Pulmonary artery endothelial cell (primary cell): ENCODE data around the gene MEPE. TPM values are rescaled to one million over a fixed set of nuclear protein-coding genes. Genes with fewer than 3 reads are reported as not detected.
"Not testable (repeated sequence)": the region's sequence is repeated elsewhere in the genome, so short reads cannot be mapped to it uniquely, and the experiment has no call there.

Experiments
- DNase-seq: peaks from one replicate; pipeline ENCODE4 v3.0.0-alpha.2; 2011; ENCODE audit warnings: low read depth, low spot score
- total RNA-seq: library from RNA; depleted of rRNA; stranded (reverse); fragments of >200 nt; gene quantifications from 2 replicates; pipeline ENCODE4 v1.2.3, GENCODE V29; 2014

The MEPE gene
- total RNA-seq, 1 donor from 2014 or later = not detected

DNA sequence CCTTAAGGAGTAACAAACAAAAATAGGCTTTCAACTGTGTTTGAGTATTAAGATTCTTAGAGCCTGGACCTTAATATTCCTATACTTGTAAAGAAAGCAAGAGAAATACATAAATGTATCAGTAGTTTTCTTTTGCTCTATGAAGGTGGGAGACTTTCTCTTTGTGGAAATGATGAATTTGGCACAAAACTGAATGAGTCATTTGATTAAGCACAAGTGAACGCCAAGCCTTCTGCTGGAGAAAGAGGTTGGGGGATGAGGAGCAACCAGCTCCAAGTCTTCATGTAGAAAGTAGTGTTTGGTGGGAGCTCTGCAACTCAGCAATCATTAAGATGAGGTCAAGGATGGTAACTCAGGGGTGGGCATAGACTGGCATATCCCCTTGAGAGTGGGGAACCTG, 49.6 kb downstream of the MEPE start:
- no peak for DNase-seq

GRCh38 chr4:87882861-87883260, 50.1 kb downstream of the MEPE start:
- no peak for DNase-seq

DNA sequence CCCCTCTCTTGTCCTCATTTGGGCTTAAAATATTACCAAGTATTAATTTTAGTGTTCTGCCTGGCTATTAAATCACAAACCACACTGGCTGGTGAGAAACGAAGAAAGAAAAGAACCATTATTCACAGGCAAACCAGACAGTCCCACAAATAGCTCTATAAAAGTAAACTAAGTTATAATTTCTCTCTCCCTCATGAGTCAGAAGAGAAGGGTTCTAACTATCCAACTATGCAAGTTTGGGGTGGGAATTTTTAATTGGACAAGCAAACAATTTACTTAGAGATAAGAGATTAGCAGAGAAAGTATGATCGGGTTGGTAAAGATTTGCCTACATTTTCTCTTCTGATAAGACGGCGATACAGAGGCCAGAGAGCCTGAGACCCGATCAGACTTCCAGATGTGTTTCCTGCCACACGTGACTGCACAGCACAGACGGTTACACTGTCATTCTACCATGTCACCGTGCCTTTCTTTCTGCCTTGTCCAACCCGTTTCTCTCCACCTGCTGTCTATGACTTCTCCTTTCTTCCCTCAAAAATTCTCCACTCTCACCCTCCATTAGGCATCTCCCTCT, 52.3 kb downstream of the MEPE start:
- DNase-seq = no peak

GRCh38 chr4:87886083-87886482, 53.3 kb downstream of the MEPE start:
- DNase-seq = no peak

GRCh38 chr4:87890753-87891152, 58.0 kb downstream of the MEPE start:
- DNase-seq = not testable (repeated sequence)

GRCh38 chr4:87895964-87896621, 63.3 kb downstream of the MEPE start:
- DNase-seq = peak; percentile 37

Other genes with a start within 250 kb of the MEPE start
- gene DSPP, start 224.4 kb upstream of the MEPE start, total RNA-seq = not detected in 2 replicates
- not detected in 2 replicates for gene DMP1, start 182.7 kb upstream of the MEPE start, total RNA-seq
- not detected in 2 replicates for gene IBSP, start 33.4 kb upstream of the MEPE start, total RNA-seq
- gene SPP1, start 142.7 kb downstream of the MEPE start, total RNA-seq = not detected in 2 replicates
- 49.0 and 49.7 TPM in 2 replicates for gene PKD2, start 174.7 kb downstream of the MEPE start, total RNA-seq